ENCODE measurements around the gene KLHL14.

- no peak for TF ChIP-seq POLR2AphosphoS5 (IDR thresholded peaks at IDR 0.05; ENCODE audit: low read depth, low read length)
- no peak for TF ChIP-seq FOXP2 (optimal IDR thresholded peaks at IDR 0.05; ENCODE audit: borderline replicate concordance, extremely low read depth, extremely low read length, insufficient read depth)
- TF ChIP-seq SIN3A (IDR thresholded peaks at IDR 0.05; ENCODE audit: borderline replicate concordance, insufficient read depth, low read length): no peak
Observed at GRCh38 chr18:32730068-32730467, 42.8 kb downstream of the KLHL14 start.

All from PFSK-1 (cell line).